GM21423 (cell line): Measurements from ENCODE around the gene SGSM1.
"Not testable (repeated sequence)": the region's sequence is repeated elsewhere in the genome, so short reads cannot be mapped to it uniquely, and the experiment has no call there.

ENCODE experiments used
- ATAC-seq: cut with Tn5 transposase; IDR thresholded peaks from one replicate; pipeline ENCODE4 v1.9.1; 2021; ENCODE audit warnings: mild to moderate bottlenecking, moderate library complexity; ENCODE audit not compliant: unreplicated experiment

The SGSM1 gene

DNA sequence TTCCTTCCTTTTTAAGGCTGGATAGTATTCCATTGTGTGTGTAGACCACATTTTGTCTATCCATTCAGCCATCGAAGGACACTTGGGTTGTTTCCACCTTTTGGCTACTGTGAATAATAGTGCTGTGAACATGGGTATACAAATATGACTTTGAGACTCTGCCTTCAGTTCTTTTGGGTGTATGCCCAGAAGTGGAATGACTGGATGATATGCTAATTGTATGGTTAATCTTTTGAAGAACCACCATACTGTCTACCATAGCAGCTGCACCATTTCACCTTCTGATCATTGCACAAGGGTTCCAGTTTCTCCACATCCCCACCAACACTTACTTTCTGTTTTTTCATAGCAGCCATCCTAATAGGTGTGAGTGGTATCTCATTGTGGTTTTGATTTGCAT is 30.3 kb downstream of the SGSM1 start:
- ATAC-seq: no peak

GRCh38 chr22:24837517-24837916 is 31.5 kb downstream of the SGSM1 start:
- ATAC-seq: not testable (repeated sequence)

GRCh38 chr22:24841261-24841660 is 35.2 kb downstream of the SGSM1 start:
- ATAC-seq: no peak

GRCh38 chr22:24843048-24843447 is 37.0 kb downstream of the SGSM1 start:
- ATAC-seq: no peak

DNA sequence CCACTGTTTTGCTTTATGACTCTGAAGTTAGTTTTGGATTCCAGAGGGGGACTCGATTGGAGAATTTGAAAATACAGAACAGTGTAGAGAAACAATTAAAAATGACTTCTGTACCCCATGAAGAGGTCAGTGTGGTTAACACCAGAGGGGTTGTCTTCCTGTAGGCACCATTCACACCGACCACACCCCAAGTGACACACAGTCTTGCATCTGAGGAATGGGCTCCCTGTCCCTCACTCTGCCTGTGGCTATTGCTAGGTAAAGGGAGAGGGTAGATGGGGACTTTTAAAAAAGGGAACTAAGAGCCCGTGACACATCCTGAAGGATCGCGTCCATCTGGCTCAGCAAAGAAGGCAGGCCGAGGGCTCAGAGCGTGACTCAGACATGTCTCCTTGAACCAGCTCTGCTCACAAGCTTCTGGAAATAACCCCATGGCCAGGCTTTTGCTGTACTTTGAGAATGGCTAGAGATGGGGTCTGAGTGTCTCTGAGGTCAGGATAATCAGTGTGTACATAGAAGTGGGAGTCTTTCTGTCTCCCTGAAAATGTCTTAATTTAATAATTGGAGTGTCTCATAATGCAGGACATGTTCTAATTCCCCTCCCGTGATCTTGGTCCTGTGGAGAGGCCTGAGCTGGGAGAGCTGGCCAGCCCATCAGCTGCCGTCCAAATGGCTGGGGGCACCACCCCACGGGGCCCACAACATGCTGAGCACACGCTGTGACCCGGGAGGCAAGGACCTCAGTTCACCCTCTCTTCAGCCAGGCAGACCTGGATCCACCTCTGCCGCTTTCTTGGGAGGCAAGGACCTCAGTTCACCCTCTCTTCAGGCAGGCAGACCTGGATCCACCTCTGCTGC is 39.3 kb downstream of the SGSM1 start:
- no peak for ATAC-seq

- no peak for ATAC-seq
Observed at GRCh38 chr22:24847490-24847889, 41.5 kb downstream of the SGSM1 start.

DNA sequence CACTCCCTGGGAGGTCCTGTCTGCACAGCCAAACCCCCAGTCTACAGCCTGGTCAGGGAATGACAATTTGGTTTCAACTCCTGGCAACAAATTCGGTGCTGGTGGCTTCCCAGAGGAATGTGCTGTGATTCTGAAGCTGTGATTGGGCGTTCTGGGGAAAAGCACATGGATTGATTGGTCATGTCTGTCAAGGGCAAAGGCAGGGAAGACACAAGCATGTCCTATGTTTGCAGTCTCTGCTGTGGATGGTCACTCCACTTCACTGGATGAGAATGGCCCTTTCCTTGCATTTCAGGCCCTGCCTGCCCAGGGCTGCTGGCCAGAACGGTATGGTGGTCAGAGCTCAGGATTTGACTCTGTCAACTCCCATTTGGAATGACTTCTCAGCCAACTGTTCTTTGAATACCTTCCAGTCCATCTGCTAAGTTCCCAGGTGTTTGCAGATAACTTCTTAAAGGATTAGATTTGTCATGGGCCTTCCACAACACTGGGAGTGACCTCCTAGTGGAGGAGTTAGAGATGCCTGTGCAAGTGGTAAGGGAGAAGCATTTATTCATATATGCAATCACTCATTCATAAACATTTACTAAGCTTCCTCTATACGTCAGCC is 42.7 kb downstream of the SGSM1 start:
- no peak for ATAC-seq

- no peak for ATAC-seq
Observed at GRCh38 chr22:24855794-24856193, 49.8 kb downstream of the SGSM1 start.

GRCh38 chr22:24857576-24857975 is 51.6 kb downstream of the SGSM1 start:
- ATAC-seq: no peak

DNA sequence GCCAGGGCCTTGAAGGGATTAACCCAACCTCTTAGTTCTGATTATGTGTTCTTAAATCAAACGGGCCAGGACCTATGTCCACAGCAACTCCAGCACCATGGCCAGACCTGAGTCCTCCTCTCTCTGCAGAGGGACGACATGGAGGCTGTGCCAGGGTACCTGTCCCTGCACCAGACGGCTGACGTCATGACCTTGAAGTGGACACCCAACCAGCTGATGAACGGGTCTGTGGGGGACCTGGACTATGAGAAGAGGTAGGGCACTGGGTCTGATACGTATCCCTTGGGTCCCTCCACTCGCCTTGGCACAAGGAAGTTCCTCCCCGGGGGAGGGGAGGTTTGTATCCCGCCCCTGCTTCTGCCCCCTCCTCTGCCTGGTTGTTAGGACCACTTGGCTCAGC is 53.6 kb downstream of the SGSM1 start:
- ATAC-seq: no peak

DNA sequence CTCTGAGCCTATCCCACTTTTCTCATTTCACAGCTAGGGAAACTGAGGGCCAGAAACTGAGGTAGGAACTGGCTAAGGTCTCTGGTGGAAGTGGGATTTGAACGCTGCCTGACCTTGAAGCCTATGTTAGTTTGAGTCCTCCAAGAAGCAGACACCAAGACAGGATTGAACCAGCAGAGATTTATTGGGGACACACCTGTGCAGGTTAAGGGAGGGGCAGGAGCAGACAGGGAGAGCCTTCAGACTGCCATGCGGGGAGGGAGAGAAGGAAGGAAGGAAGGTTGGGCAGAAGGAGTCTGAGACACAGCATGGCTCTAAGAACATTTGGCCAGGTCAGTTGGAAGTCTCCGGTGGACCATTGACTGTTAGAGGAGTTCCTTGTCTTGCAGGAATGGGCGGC is 59.5 kb downstream of the SGSM1 start:
- ATAC-seq: no peak

GRCh38 chr22:24867323-24868022 is 61.5 kb downstream of the SGSM1 start:
- no peak for ATAC-seq

DNA sequence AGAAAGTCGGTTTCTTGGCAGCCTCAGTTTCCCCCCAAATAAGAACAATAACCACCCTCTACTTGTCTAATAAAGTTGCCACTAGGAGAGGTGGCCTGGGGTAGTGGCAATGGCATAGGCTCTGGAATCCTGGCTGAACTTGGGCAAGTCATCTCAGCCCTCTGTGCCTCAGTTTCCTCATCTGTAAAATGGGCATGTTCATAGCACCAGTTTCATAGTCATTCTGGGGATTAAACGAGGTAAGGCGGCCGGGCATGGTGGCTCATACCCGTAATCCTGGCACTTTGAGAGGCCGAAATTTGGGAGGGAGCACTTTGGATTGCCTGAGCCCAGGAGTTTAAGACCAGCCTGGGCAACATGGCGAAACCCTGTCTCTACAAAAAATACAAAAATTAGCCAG is 63.0 kb downstream of the SGSM1 start:
- no peak for ATAC-seq

- ATAC-seq: no peak
Observed at GRCh38 chr22:24871611-24872205, 65.7 kb downstream of the SGSM1 start.

DNA sequence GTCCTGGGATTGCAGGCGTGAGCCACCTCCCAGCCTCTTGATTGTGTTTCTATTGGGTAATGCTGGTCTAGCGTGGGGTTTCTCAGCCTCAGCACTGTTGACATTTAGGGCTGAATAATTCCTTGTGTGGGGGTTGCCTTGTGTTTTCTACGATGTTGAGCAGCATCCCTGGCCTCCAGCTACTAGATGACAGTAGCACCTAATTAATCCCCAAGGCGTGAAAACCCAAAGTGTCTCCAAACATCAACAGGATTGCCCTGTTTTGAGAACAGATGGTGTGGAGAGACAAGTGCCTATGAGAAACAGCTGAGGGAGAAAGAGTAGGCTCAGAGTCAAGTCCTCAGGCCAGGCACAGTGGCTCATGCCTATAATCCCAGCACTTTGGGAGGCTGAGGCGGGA is 67.2 kb downstream of the SGSM1 start:
- no peak for ATAC-seq

GRCh38 chr22:24875862-24876506 is 70.0 kb downstream of the SGSM1 start:
- ATAC-seq: no peak

DNA sequence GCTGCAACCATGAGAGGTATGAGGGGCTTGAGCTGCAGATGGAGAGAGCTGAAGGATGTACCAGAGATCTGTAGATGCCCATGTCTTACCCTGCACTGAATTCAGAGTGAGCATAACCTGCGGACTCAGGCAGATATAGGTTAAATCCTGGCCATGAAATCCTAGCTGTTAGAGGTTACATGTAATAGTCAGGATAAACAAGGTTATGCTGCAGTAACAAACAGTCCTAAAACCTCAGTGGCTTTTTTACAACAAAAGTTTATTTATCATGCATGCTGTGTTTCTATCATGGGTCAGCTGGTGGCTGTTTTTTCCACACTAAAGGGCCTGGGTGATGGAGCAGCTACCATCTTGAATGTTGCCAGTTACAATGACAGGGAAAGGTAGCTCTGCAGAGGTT is 70.7 kb downstream of the SGSM1 start:
- ATAC-seq: no peak

DNA sequence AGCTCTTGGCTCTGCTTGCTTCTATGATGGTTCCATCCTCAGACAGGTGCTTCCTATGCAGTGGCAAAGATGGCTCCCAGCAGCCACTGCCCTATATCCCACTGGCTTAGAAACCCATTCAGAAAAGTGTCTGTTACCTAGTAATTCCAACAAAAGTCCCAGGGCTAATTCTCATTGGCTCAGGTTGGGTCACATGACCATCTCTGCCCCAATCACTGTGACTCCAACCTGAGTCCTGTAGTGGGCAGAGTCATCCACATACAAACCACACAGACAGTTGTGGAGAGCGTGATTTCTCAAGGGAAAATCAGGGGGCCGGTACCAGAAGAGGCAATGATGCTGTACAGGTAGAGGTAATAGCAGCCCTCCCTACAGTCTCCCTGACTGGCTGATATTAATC is 73.0 kb downstream of the SGSM1 start:
- ATAC-seq: no peak

DNA sequence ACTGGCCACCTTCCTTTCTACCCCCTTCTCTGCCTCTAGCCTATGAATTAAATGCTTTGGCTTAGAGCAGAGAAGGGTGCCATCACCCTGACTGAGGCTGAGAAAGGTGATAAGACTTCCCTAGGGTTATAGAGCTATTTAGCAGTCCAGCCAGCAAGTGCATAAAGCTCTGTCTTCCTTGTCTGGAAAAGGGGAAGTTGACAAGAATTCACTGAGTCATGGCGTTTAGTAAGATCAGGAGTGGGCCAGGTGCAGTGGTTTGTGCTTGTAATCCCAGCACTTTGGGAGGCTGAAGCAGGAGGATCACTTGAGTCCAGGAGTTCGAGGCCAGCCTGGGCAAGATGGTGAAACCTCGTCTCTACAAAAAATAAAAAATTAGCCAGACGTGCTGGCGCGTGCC is 77.4 kb downstream of the SGSM1 start:
- no peak for ATAC-seq

- ATAC-seq: no peak
Observed at GRCh38 chr22:24887260-24887659, 81.2 kb downstream of the SGSM1 start.
